ENCODE data around the gene GPS2.

DNA sequence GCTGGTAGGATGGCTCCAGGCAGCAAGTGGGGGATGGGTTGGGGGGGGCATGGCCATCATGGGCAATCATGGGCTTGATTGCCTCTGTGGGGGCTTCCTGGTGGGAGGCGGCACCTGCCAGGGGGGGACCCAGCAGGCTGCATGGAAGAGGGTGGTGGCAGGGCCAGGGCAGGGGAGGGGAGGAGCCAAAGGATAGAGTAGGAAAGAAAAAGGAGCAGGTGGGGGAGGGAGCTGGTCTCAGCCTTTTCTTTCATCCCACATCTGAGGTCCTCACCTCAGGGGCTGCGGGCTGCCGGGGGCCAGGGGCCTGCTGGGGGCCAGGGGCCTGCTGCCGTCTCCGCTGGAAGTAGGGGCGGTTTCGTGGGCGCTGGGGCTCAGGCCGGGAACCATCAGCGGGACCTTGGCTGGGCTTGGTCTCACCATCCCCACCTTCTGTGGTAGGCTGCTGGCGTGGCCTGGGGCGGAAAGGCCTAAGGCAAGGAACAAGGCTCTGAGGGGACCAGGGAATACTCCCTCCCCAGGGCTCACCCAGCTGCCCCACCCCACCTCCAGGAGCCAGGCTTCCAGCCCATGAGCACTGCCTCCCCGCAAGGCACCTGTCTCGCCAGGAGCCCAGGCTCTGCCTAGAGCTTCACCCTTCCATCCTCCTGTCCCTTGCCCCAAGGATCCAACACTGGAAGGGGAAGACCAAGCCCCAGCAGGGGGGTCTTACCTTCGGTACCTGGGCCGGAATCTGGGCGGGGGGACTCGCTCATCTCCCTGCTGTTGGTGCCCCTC is 25.7 kb downstream of the GPS2 start:
- TF ChIP-seq CTCF (optimal IDR thresholded peaks at IDR 0.05 in 1 of 3, IDR thresholded peaks at IDR 0.05 in 1 of 3, conservative IDR thresholded peaks at IDR 0.05 in 1 of 3; ENCODE audit: extremely low read depth in 1 of 3, insufficient read depth in 2 of 3, low read length in 3 of 3): no peak
- no peak for TF ChIP-seq EZH2 (IDR thresholded peaks at IDR 0.05; ENCODE audit: low read length)

Measured in keratinocyte (primary cell).